WTC11 (cell line): ENCODE results near the gene SYCE3. TPM values are rescaled to one million over a fixed set of nuclear protein-coding genes. Genes with fewer than 3 reads are reported as not detected.

ENCODE experiments used
- ATAC-seq: fragments of 200-7000 bp; cut with Tn5 transposase; 2 replicates; pipeline ENCODE4 v1.10.0; 2021; ENCODE audit warnings: mild to moderate bottlenecking, moderate library complexity
- CTCF ChIA-PET: fragments of 300-600 bp; sonication (Branson Sonifier 250); formaldehyde crosslinking; loops from one replicate; lab custom pipeline; 2021; ENCODE audit warnings: antibody characterized with exemption; lab: Charles Lee
- POLR2A ChIA-PET: fragments of 350-600 bp; sonication (Branson Sonifier 250); formaldehyde crosslinking; loops from one replicate; lab custom pipeline; 2021; ENCODE audit warnings: antibody characterized with exemption; lab: Charles Lee
- DNase-seq: peaks from one replicate; pipeline ENCODE4 v3.0.0; 2021; ENCODE audit warnings: low spot score
- H3K27ac Mint-ChIP-seq: 2 replicates; pipeline ENCODE4 v1.8.0; 2021; ENCODE audit warnings: mixed read lengths
- H3K27me3 Mint-ChIP-seq: 2 replicates; pipeline ENCODE4 v1.8.0; 2021; ENCODE audit warnings: low read depth, mild to moderate bottlenecking, moderate library complexity, mixed read lengths
- H3K36me3 Mint-ChIP-seq: 2 replicates; pipeline ENCODE4 v1.8.0; 2021; ENCODE audit warnings: mixed read lengths
- H3K4me1 Mint-ChIP-seq: 2 replicates; pipeline ENCODE4 v1.8.0; 2022; ENCODE audit warnings: mixed read lengths
- H3K4me3 Mint-ChIP-seq: 2 replicates; pipeline ENCODE4 v1.8.0; 2021; ENCODE audit warnings: mild to moderate bottlenecking, moderate library complexity, mixed read lengths
- H3K9me3 Mint-ChIP-seq: 2 replicates; pipeline ENCODE4 v1.8.0; 2021; ENCODE audit warnings: mixed read lengths
- ATF2 ChIP-seq: sonication (generic); formaldehyde crosslinking; IDR thresholded peaks from 2 replicates; pipeline ENCODE4 v1.8.1; 2022; ENCODE audit warnings: low read depth, missing genetic modification reagents, borderline replicate concordance
- ATF6 ChIP-seq: sonication (generic); formaldehyde crosslinking; IDR thresholded peaks from 2 replicates; pipeline ENCODE4 v1.8.1; 2023; ENCODE audit warnings: mild to moderate bottlenecking, missing genetic modification reagents
- CREB1 ChIP-seq: sonication (generic); formaldehyde crosslinking; IDR thresholded peaks from 2 replicates; pipeline ENCODE4 v1.8.0; 2023; ENCODE audit warnings: mild to moderate bottlenecking, missing genetic modification reagents
- ESRRA ChIP-seq: sonication (generic); formaldehyde crosslinking; IDR thresholded peaks from 2 replicates; pipeline ENCODE4 v1.8.1; 2022; ENCODE audit warnings: mild to moderate bottlenecking, missing genetic modification reagents, borderline replicate concordance
- GABPB1 ChIP-seq: sonication (generic); formaldehyde crosslinking; IDR thresholded peaks from 2 replicates; pipeline ENCODE4 v1.8.1; 2023; ENCODE audit warnings: mild to moderate bottlenecking, missing genetic modification reagents
- GTF2I ChIP-seq: fragments of 250-450 bp; sonication (Bioruptor Pico); conservative IDR thresholded peaks from 2 replicates; pipeline ENCODE4 v1.4.0; 2021; ENCODE audit warnings: mild to moderate bottlenecking
- IRF2 ChIP-seq: sonication (generic); formaldehyde crosslinking; IDR thresholded peaks from 2 replicates; pipeline ENCODE4 v1.8.0; 2022; ENCODE audit warnings: low read depth, missing genetic modification reagents, borderline replicate concordance
- NFATC4 ChIP-seq: fragments of 250-450 bp; sonication (Bioruptor Pico); IDR thresholded peaks from 2 replicates; pipeline ENCODE4 v1.9.0; 2021; ENCODE audit warnings: mild to moderate bottlenecking
- NFYB ChIP-seq: sonication (generic); formaldehyde crosslinking; conservative IDR thresholded peaks from 2 replicates; pipeline ENCODE4 v1.8.0; 2022; ENCODE audit warnings: low read depth, missing genetic modification reagents
- TCF7 ChIP-seq: sonication (generic); formaldehyde crosslinking; IDR thresholded peaks from 2 replicates; pipeline ENCODE4 v1.8.0; 2022; ENCODE audit warnings: mild to moderate bottlenecking, low read depth, missing genetic modification reagents, moderate library complexity
- USF1 ChIP-seq: sonication (generic); formaldehyde crosslinking; IDR thresholded peaks from 2 replicates; pipeline ENCODE4 v1.8.0; 2022; ENCODE audit warnings: mild to moderate bottlenecking, missing genetic modification reagents
- USF2 ChIP-seq: sonication (generic); formaldehyde crosslinking; IDR thresholded peaks from 2 replicates; pipeline ENCODE4 v1.8.1; 2023; ENCODE audit warnings: mild to moderate bottlenecking, missing genetic modification reagents, moderate library complexity
- ZBTB21 ChIP-seq: sonication (generic); formaldehyde crosslinking; IDR thresholded peaks from 2 replicates; pipeline ENCODE4 v1.8.1; 2023; ENCODE audit warnings: mild to moderate bottlenecking, missing genetic modification reagents, borderline replicate concordance
- ZBTB43 ChIP-seq: sonication (generic); formaldehyde crosslinking; IDR thresholded peaks from 2 replicates; pipeline ENCODE4 v1.8.1; 2023; ENCODE audit warnings: mild to moderate bottlenecking, missing genetic modification reagents
- ZNF317 ChIP-seq: sonication (generic); formaldehyde crosslinking; IDR thresholded peaks from 2 replicates; pipeline ENCODE4 v1.8.1; 2023; ENCODE audit warnings: low read depth, mild to moderate bottlenecking, moderate library complexity, missing genetic modification reagents, borderline replicate concordance
- ZNF423 ChIP-seq: fragments of 250-450 bp; sonication (Bioruptor Pico); IDR thresholded peaks from 2 replicates; pipeline ENCODE4 v2.1.2; 2022; ENCODE audit warnings: mild to moderate bottlenecking, moderate library complexity
- total RNA-seq: library from RNA; stranded (reverse); gene quantifications from 3 replicates; pipeline ENCODE4 v1.2.3, GENCODE V29; 2021

Gene SYCE3
- total RNA-seq, 1 experiment from 2014 or later: 0.46 TPM

- no peaks in the 10 kb centered on the region for H3K36me3 Mint-ChIP-seq
- no peaks in the 10 kb centered on the region for H3K4me1 Mint-ChIP-seq
- H3K27ac Mint-ChIP-seq: no peak overlapping the region
- H3K27me3 Mint-ChIP-seq: peaks cover 11% of the 10 kb centered on the region
- ATAC-seq (no peak), DNase-seq (no peak)
- no peak overlapping the region for H3K4me3 Mint-ChIP-seq
- CTCF ChIA-PET: interaction anchor here (1.0 to 2.5 kb wide), 5 partner anchors 16 to 75 kb away, joined by 3 to 23 read pairs (median 7); partner anchors contain the start of genes SCO2 and SYCE3
- TF ChIP-seq GTF2I (CRISPR knock-in tag): no peak
- no peak for TF ChIP-seq ZBTB21 (CRISPR knock-in tag)
- TF ChIP-seq ZNF317 (CRISPR knock-in tag): no peak
- TF ChIP-seq CREB1: no peak
- no peaks in the 10 kb centered on the region for H3K9me3 Mint-ChIP-seq
- POLR2A ChIA-PET: no interaction called here
Measured at GRCh38 chr22:50546326-50547262, 16.1 kb downstream of the SYCE3 start.

GRCh38 chr22:50545522-50546325 is 17.0 kb downstream of the SYCE3 start, which contains the start of gene KLHDC7B:
Gene KLHDC7B, plus strand, starts transcription at chr22:50545899. Its CDS starts 345 bp downstream, at chr22:50546244.
- TF ChIP-seq CREB1 (no peak), GABPB1 (peak; percentile 94)
- Mint-ChIP-seq H3K4me3 (no peak within 1 kb of the TSS), H3K9me3 (no peaks in the 10 kb centered on the region), H3K27ac (no peak within 1 kb of the TSS), H3K4me1 (no peaks in the 10 kb centered on the region), H3K36me3 (no peaks in the 10 kb centered on the region), H3K27me3 (peaks cover 11% of the 10 kb centered on the region)
- ChIA-PET POLR2A (no interaction called here), CTCF (interaction anchor here (0.7 to 1.2 kb wide), 3 partner anchors 17 to 83 kb away, joined by 3 to 4 read pairs (median 3); partner anchors contain the start of gene SYCE3)
- DNase-seq (no peak), ATAC-seq (no peak)

- CTCF ChIA-PET: no interaction called here
- no peaks in the 10 kb centered on the region for H3K9me3 Mint-ChIP-seq
- H3K27me3 Mint-ChIP-seq: peaks cover 11% of the 10 kb centered on the region
- POLR2A ChIA-PET: no interaction called here
- no peak for TF ChIP-seq NFATC4
- no peak for TF ChIP-seq ZBTB21 (CRISPR knock-in tag)
- no peak for TF ChIP-seq TCF7 (CRISPR knock-in tag)
- TF ChIP-seq USF1 (CRISPR knock-in tag): no peak
- no peak for TF ChIP-seq ATF6
- TF ChIP-seq NFYB (CRISPR knock-in tag): no peak
- TF ChIP-seq ZBTB43 (CRISPR knock-in tag): no peak
- TF ChIP-seq ESRRA (CRISPR knock-in tag): no peak
- TF ChIP-seq USF2 (CRISPR knock-in tag): no peak
- TF ChIP-seq ZNF423: no peak
- no peak for TF ChIP-seq ATF2 (CRISPR knock-in tag)
- no peak for TF ChIP-seq IRF2
- H3K36me3 Mint-ChIP-seq: no peaks in the 10 kb centered on the region
- no peak overlapping the region for H3K4me3 Mint-ChIP-seq
- ATAC-seq: no peak
- DNase-seq: no peak
- H3K27ac Mint-ChIP-seq: no peak overlapping the region
- no peaks in the 10 kb centered on the region for H3K4me1 Mint-ChIP-seq
Measured at GRCh38 chr22:50544746-50545253, 17.9 kb downstream of the SYCE3 start.
